IMR-90 (cell line): ENCODE measurements around the gene ZNF831. TPM values are rescaled to one million over a fixed set of nuclear protein-coding genes. Genes with fewer than 3 reads are reported as not detected.

Experiments
- ATAC-seq: fragments of 200-7000 bp; cut with Tn5 transposase; 2 replicates; pipeline ENCODE4 v1.9.1; 2020; ENCODE audit warnings: low read depth, mild to moderate bottlenecking, moderate library complexity
- BruUV-seq: library from RNA; stranded (reverse); fragments of 400-500 nt; replicated peaks from 2 replicates; lab custom pipeline; 2021; lab: Mats Ljungman, UMichigan
- CTCF ChIA-PET: fragments of 300-600 bp; formaldehyde crosslinking; extraction: SDS; loops from one replicate; lab custom pipeline; 2021; ENCODE audit warnings: antibody characterized with exemption; lab: Yijun Ruan, JAX
- POLR2A ChIA-PET: fragments of 300-600 bp; sonication (Branson Sonifier 250); formaldehyde crosslinking; loops from one replicate; lab custom pipeline; 2022; ENCODE audit warnings: antibody characterized with exemption; ENCODE audit not compliant: unreplicated experiment; lab: Charles Lee
- DNase-seq: peaks from one replicate; pipeline ENCODE4 v3.0.0; 2013
- H2AFZ ChIP-seq: replicated peaks from 2 replicates; pipeline ENCODE3; 2013; ENCODE audit warnings: low read length, mild to moderate bottlenecking; ENCODE audit not compliant: poor library complexity
- H2AK5ac ChIP-seq: 2 replicates; pipeline ENCODE4 v1.6.1; 2013; ENCODE audit warnings: low read depth, low read length, inconsistent platforms
- H2AK9ac ChIP-seq: replicated peaks from 2 replicates; pipeline ENCODE3; 2013; ENCODE audit warnings: mild to moderate bottlenecking, low read depth, low read length, moderate library complexity; ENCODE audit not compliant: poor library complexity
- H2BK120ac ChIP-seq: 2 replicates; pipeline ENCODE4 v1.6.1; 2013; ENCODE audit warnings: low read depth, low read length, inconsistent platforms
- H2BK15ac ChIP-seq: 3 replicates; pipeline ENCODE4 v1.6.1; 2013; ENCODE audit warnings: low read depth, low read length, inconsistent platforms
- H2BK20ac ChIP-seq: 2 replicates; pipeline ENCODE4 v1.6.1; 2013; ENCODE audit warnings: low read depth, mild to moderate bottlenecking, inconsistent platforms, low read length, moderate library complexity
- H2BK5ac ChIP-seq: 2 replicates; pipeline ENCODE4 v1.6.1; 2013; ENCODE audit warnings: mild to moderate bottlenecking, low read depth, low read length, inconsistent platforms; ENCODE audit not compliant: poor library complexity, severe bottlenecking
- H3K14ac ChIP-seq: replicated peaks from 2 replicates; pipeline ENCODE4 v1.6.1; 2013; ENCODE audit warnings: low read depth, low read length, inconsistent platforms
- H3K18ac ChIP-seq: 2 replicates; pipeline ENCODE4 v1.6.1; 2013; ENCODE audit warnings: low read depth, low read length, control low read depth
- H3K23ac ChIP-seq: 2 replicates; pipeline ENCODE4 v1.6.1; 2013; ENCODE audit warnings: low read depth, low read length, inconsistent platforms
- H3K27ac ChIP-seq: 2 replicates; pipeline ENCODE4 v1.5.1; 2013; ENCODE audit warnings: mild to moderate bottlenecking, control low read depth, low read length; ENCODE audit not compliant: insufficient read depth
- H3K27me3 ChIP-seq: 2 replicates; pipeline ENCODE4 v1.6.1; 2013; ENCODE audit warnings: low read length; ENCODE audit not compliant: control insufficient read depth, insufficient read depth
- H3K36me3 ChIP-seq: 2 replicates; pipeline ENCODE4 v1.6.1; 2013; ENCODE audit warnings: low read length, mixed read lengths; ENCODE audit not compliant: control insufficient read depth, insufficient read depth
- H3K4ac ChIP-seq: 2 replicates; pipeline ENCODE4 v1.6.1; 2013; ENCODE audit warnings: low read depth, low read length, inconsistent platforms
- H3K4me1 ChIP-seq: 2 replicates; pipeline ENCODE4 v1.6.1; 2013; ENCODE audit warnings: low read length, mixed read lengths; ENCODE audit not compliant: control insufficient read depth, insufficient read depth
- H3K4me2 ChIP-seq: 2 replicates; pipeline ENCODE4 v1.6.1; 2013; ENCODE audit warnings: low read depth, mild to moderate bottlenecking, control low read depth, low read length, moderate library complexity
- H3K4me3 ChIP-seq: 2 replicates; pipeline ENCODE4 v1.5.1; 2013; ENCODE audit warnings: low read depth, mild to moderate bottlenecking, control low read depth, low read length, moderate library complexity; ENCODE audit not compliant: insufficient read depth
- H3K56ac ChIP-seq: 2 replicates; pipeline ENCODE4 v1.6.1; 2013; ENCODE audit warnings: low read length, inconsistent platforms; ENCODE audit not compliant: insufficient read depth; ENCODE audit errors: extremely low read depth
- H3K79me1 ChIP-seq, 2 experiments: 2 replicates each; pipeline ENCODE4 v1.6.1; 2013; ENCODE audit warnings: low read length in 2 of 2, inconsistent platforms in 1 of 2, low read depth in 1 of 2
- H3K9ac ChIP-seq: 2 replicates; pipeline ENCODE4 v1.6.1; 2013; ENCODE audit warnings: low read depth, low read length, control low read depth
- H3K9me1 ChIP-seq: 2 replicates; pipeline ENCODE4 v1.6.1; 2013; ENCODE audit warnings: low read length, inconsistent platforms; ENCODE audit not compliant: insufficient read depth
- H3K9me3 ChIP-seq: 2 replicates; pipeline ENCODE4 v1.6.1; 2013; ENCODE audit warnings: low read length; ENCODE audit not compliant: control insufficient read depth, insufficient read depth
- H4K20me1 ChIP-seq: 2 replicates; pipeline ENCODE4 v1.6.1; 2013; ENCODE audit warnings: low read length, inconsistent platforms; ENCODE audit not compliant: insufficient read depth
- H4K5ac ChIP-seq: 2 replicates; pipeline ENCODE4 v1.6.1; 2013; ENCODE audit warnings: mild to moderate bottlenecking, low read depth, low read length, control low read depth
- H4K8ac ChIP-seq, 2 experiments: 2 replicates each; pipeline ENCODE4 v1.6.1; 2013; ENCODE audit warnings: low read depth in 2 of 2, low read length in 2 of 2, control low read depth in 1 of 2, inconsistent platforms in 1 of 2
- H4K91ac ChIP-seq: 2 replicates; pipeline ENCODE4 v1.6.1; 2013; ENCODE audit warnings: low read depth, low read length, inconsistent platforms; ENCODE audit not compliant: insufficient read depth
- BHLHE40 ChIP-seq: fragments of 150-350 bp; IDR thresholded peaks from 2 replicates; pipeline ENCODE4 v1.6.1; 2016; ENCODE audit warnings: mild to moderate bottlenecking, low read depth, low read length
- CEBPB ChIP-seq: IDR thresholded peaks from 2 replicates; pipeline ENCODE4 v1.6.1; 2012; ENCODE audit warnings: low read depth, low read length, improper control_type of control experiment
- CHD1 ChIP-seq: IDR thresholded peaks from 2 replicates; pipeline ENCODE4 v1.6.1; 2012; ENCODE audit warnings: low read depth, low read length, improper control_type of control experiment
- CTCF ChIP-seq: conservative IDR thresholded peaks from 2 replicates; pipeline ENCODE4 v1.5.1; 2012; ENCODE audit warnings: mild to moderate bottlenecking, low read depth, low read length, improper control_type of control experiment
- MAFK ChIP-seq: IDR thresholded peaks from 2 replicates; pipeline ENCODE4 v1.6.1; 2012; ENCODE audit warnings: low read depth, low read length, improper control_type of control experiment
- MAZ ChIP-seq: IDR thresholded peaks from 2 replicates; pipeline ENCODE4 v1.6.1; 2012; ENCODE audit warnings: low read depth, mild to moderate bottlenecking, low read length, improper control_type of control experiment, moderate library complexity, borderline replicate concordance
- NFE2L2 ChIP-seq: fragments of 150-350 bp; IDR thresholded peaks from 2 replicates; pipeline ENCODE4 v1.6.1; 2016; ENCODE audit warnings: low read depth, mild to moderate bottlenecking, low read length
- POLR2A ChIP-seq: IDR thresholded peaks from 2 replicates; pipeline ENCODE4 v1.6.1; 2012; ENCODE audit warnings: mild to moderate bottlenecking, low read depth, low read length
- RAD21 ChIP-seq: IDR thresholded peaks from 2 replicates; pipeline ENCODE4 v1.6.1; 2012; ENCODE audit warnings: low read length, improper control_type of control experiment
- RCOR1 ChIP-seq: IDR thresholded peaks from 2 replicates; pipeline ENCODE4 v1.6.1; 2012; ENCODE audit warnings: mild to moderate bottlenecking, low read length, improper control_type of control experiment; ENCODE audit not compliant: insufficient replicate concordance
- RFX5 ChIP-seq: IDR thresholded peaks from 2 replicates; pipeline ENCODE4 v1.8.0; 2012; ENCODE audit warnings: low read depth, mild to moderate bottlenecking, low read length, moderate library complexity
- SMC3 ChIP-seq: fragments of 150-350 bp; IDR thresholded peaks from 2 replicates; pipeline ENCODE4 v1.6.1; 2016; ENCODE audit warnings: low read depth, mild to moderate bottlenecking, antibody characterized with exemption, low read length, moderate library complexity
- USF2 ChIP-seq: fragments of 150-350 bp; IDR thresholded peaks from 2 replicates; pipeline ENCODE4 v1.6.1; 2017; ENCODE audit warnings: mild to moderate bottlenecking, antibody characterized with exemption, low read length, low read depth
- WGBS, 2 experiments: methylation state at CpG; one replicate each; pipeline versions ENCODE4 v1.1.5 to v1.1.7; 2013; ENCODE audit warnings: missing lambda C conversion rate in 2 of 2; ENCODE audit not compliant: insufficient read length in 1 of 2; ENCODE audit errors: extremely low coverage in 2 of 2; 5-methylcytosine and 5-hydroxymethylcytosine counted together
- dilution Hi-C: fragments of 300-500 bp; cut with HindIII; formaldehyde crosslinking; loops from one replicate; pipeline ENCODE4 v1.14.3; 2018; ENCODE audit warnings: low sequenced_read_pairs; ENCODE audit not compliant: unreplicated experiment
- in situ Hi-C: fragments of 300-500 bp; cut with MboI; formaldehyde crosslinking; loops from 3 replicates; pipeline ENCODE4 v1.14.3; 2019; ENCODE audit warnings: low sequenced_read_pairs, inconsistent platforms, mixed read lengths
- intact Hi-C: fragments of 100-400 bp; cut with micrococcal nuclease; formaldehyde crosslinking; loops from 2 replicates; pipeline ENCODE4 v1.10.0; 2022
- polyA plus RNA-seq, 3 experiments: library from polyadenylated mRNA; depleted of rRNA; stranded (reverse); fragments of >200 nt; gene quantifications; 2 replicates each; pipeline ENCODE4 v1.2.3, GENCODE V29; 2012; ENCODE audit warnings: low replicate concordance in 1 of 3
- total RNA-seq: library from RNA; depleted of rRNA; stranded (reverse); fragments of >200 nt; gene quantifications from 2 replicates; pipeline ENCODE4 v1.2.3, GENCODE V29; 2012

Gene ZNF831
- total and polyA plus RNA-seq, 2 of the 4 experiments (the other 2 are of a cell fraction), result not detected

- TF ChIP-seq RFX5 (no peak), CEBPB (no peak), SMC3 (no peak)
Observed at GRCh38 chr20:59147586-59147985, 16.0 kb upstream of the ZNF831 start (continued).

- no peak overlapping the region for H4K8ac ChIP-seq
- CTCF ChIA-PET, result no interaction called here
- dilution Hi-C loops, result no loop called here
- H3K18ac ChIP-seq, result no peak overlapping the region
- H3K27me3 ChIP-seq, result no peaks in the 10 kb centered on the region
- H3K9me1 ChIP-seq, result no peaks in the 10 kb centered on the region
- no peak overlapping the region for H3K4ac ChIP-seq
- no peaks in the 10 kb centered on the region for H3K36me3 ChIP-seq
- no peak overlapping the region for H3K14ac ChIP-seq
- WGBS, 2 experiments, result 14% methylated on average over 3 of the region's 9 CpGs; no CpG with 5 or more reads in 1 of the 2 experiments
- intact Hi-C loops, result no loop called here
- H2BK20ac ChIP-seq, result no peak overlapping the region
- no peak overlapping the region for H3K56ac ChIP-seq
- BruUV-seq, result no TSS peak
- H3K9me3 ChIP-seq, result peaks cover 2% of the 10 kb centered on the region; the same call in 1 of the 2 replicates
- no peak overlapping the region for H2BK15ac ChIP-seq
- no peak overlapping the region for H3K23ac ChIP-seq
- no peaks in the 10 kb centered on the region for H3K79me1 ChIP-seq
- no peaks in the 10 kb centered on the region for H4K20me1 ChIP-seq
- no peak for DNase-seq
- H4K91ac ChIP-seq, result no peak overlapping the region
- ATAC-seq, result no peak
- no peak overlapping the region for H3K4me2 ChIP-seq
- in situ Hi-C loops, result no loop called here
- no peak overlapping the region for H2AFZ ChIP-seq
- no peaks in the 10 kb centered on the region for H3K4me1 ChIP-seq
- no peak overlapping the region for H3K9ac ChIP-seq
- H3K4me3 ChIP-seq, result no peak overlapping the region
- no peak overlapping the region for H2AK5ac ChIP-seq
- H2BK5ac ChIP-seq, result no peak overlapping the region
- no peak overlapping the region for H4K5ac ChIP-seq
- POLR2A ChIA-PET, result no interaction called here
- no peak overlapping the region for H2AK9ac ChIP-seq
- no peak overlapping the region for H3K27ac ChIP-seq
- H2BK120ac ChIP-seq, result no peak overlapping the region
- no peak for TF ChIP-seq NFE2L2
- no peak for TF ChIP-seq CTCF
- TF ChIP-seq RCOR1, result no peak
- TF ChIP-seq MAZ, result no peak
- no peak for TF ChIP-seq MAFK
- TF ChIP-seq POLR2A, result no peak
- TF ChIP-seq BHLHE40, result no peak
- TF ChIP-seq CHD1, result no peak
- TF ChIP-seq RAD21, result no peak
- no peak for TF ChIP-seq USF2
- no peak for TF ChIP-seq RFX5
- TF ChIP-seq CEBPB, result no peak
Observed at GRCh38 chr20:59148701-59149493, 14.7 kb upstream of the ZNF831 start.
